ENCODE measurements around the gene PGS1.

GRCh38 chr17:78349891-78350642 is 28.4 kb upstream of the PGS1 start:
- no peak for TF ChIP-seq CTCF (IDR thresholded peaks at IDR 0.05)
- TF ChIP-seq POLR2A (IDR thresholded peaks at IDR 0.05): no peak

Measured in uterus (tissue), 2 donors.